Measurements from ENCODE around the gene NDUFB10. TPM values are rescaled to one million over a fixed set of nuclear protein-coding genes. Genes with fewer than 3 reads are reported as not detected.

Gene NDUFB10
- total RNA-seq, 4 donors from 2014 or later, result 137 to 496 (median 250) TPM

DNA sequence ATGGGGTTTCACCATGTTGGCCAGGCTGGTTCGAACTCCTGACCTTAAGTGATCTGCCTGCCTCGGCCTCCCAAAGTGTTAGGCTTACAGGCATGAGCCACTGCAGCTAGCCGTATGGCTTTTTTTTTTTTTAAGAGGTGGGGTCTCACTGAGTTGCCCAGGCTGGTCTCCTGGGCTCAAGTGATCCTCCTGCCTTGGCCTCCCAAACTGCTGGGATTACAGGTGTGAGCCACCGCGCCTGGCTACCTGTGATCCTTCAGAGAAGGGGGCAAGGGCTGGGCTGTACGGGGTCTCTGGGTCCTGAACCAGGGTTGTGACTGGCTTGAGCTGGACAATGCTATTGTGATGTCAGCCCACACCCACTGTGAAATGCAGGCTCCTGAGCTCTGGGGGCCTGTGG is 7.1 kb downstream of the NDUFB10 start, which contains the start of gene RNF151:
Gene RNF151, plus strand, starts transcription at position 397 of the 400 bp plus-strand sequence. CDS start 26 bp downstream, outside the sequence.
- no peaks in the 10 kb centered on the region for H3K27me3 ChIP-seq

DNA sequence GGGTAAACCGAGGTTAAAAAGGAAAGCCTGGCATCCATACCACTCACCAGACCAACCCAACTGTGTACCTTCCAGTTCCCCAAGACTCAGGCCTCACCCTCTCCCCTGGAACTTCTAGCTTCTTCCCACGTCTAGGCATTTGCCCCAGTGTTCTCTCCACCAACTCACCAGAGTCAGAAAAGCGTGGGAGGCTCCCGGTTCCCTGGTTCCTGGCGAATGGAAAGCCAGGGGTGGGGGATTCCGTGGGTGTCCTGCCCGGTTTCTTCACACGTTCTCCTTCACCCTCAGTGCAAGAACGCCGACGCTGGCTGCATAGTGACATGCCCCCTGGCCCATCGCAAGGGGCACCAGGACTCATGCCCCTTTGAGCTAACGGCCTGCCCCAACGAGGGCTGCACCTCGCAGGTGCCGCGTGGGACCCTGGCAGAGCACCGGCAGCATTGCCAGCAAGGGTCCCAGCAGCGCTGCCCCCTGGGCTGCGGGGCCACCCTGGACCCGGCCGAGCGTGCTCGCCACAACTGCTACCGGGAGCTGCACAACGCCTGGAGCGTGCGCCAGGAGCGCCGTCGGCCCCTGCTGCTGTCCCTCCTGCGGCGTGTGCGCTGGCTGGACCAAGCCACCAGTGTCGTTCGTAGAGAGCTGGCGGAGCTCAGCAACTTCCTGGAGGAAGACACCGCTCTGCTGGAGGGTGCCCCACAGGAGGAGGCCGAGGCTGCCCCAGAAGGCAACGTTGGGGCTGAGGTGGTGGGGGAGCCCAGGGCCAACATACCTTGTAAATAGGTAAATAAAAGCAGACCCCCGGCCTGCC is 9.0 kb downstream of the NDUFB10 start:
- Histone ChIP-seq H3K27ac (no peak overlapping the region), H3K36me3 (no peaks in the 10 kb centered on the region), H3K4me1 (peaks cover 11 to 42% (median 34%) of the 10 kb centered on the region in 4 donors), H3K27me3 (no peaks in the 10 kb centered on the region), H3K9me3 (no peaks in the 10 kb centered on the region), H3K4me3 (no peak overlapping the region)
- in situ Hi-C loops (cut with MboI; ENCODE audit: low pct_ligation_motif_present in 1 of 4, low pct_unique_long_range_greater_than_20kb in 1 of 4, low sequenced_read_pairs in 3 of 4), result no loop called here
- WGBS, 2 donors (ENCODE audit: low coverage in 1 of 2), result 93 to 100% methylated on average over 1 to 41 of the region's 41 CpGs
- TF ChIP-seq EP300 (IDR thresholded peaks at IDR 0.05; ENCODE audit: low read depth), result no peak
- no peak for TF ChIP-seq POLR2AphosphoS5 (IDR thresholded peaks at IDR 0.05)
- TF ChIP-seq, protein P1, sequence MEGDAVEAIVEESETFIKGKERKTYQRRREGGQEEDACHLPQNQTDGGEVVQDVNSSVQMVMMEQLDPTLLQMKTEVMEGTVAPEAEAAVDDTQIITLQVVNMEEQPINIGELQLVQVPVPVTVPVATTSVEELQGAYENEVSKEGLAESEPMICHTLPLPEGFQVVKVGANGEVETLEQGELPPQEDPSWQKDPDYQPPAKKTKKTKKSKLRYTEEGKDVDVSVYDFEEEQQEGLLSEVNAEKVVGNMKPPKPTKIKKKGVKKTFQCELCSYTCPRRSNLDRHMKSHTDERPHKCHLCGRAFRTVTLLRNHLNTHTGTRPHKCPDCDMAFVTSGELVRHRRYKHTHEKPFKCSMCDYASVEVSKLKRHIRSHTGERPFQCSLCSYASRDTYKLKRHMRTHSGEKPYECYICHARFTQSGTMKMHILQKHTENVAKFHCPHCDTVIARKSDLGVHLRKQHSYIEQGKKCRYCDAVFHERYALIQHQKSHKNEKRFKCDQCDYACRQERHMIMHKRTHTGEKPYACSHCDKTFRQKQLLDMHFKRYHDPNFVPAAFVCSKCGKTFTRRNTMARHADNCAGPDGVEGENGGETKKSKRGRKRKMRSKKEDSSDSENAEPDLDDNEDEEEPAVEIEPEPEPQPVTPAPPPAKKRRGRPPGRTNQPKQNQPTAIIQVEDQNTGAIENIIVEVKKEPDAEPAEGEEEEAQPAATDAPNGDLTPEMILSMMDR (IDR thresholded peaks at IDR 0.05), result no peak
- no peak for TF ChIP-seq POLR2A (IDR thresholded peaks at IDR 0.05)
- DNase-seq, result no peak
- intact Hi-C loops (cut with DNase I; ENCODE audit: low total_unique reads), result no loop called here

More for the DNA sequence above, 7.1 kb downstream of the NDUFB10 start, which contains the start of gene RNF151:
- intact Hi-C loops (cut with DNase I; ENCODE audit: low total_unique reads), result no loop called here
- Histone ChIP-seq H3K9me3 (no peaks in the 10 kb centered on the region), H3K4me3 (peak within 1 kb of the TSS in 3 of 4 donors; percentile 89 to 99 (median 91)), H3K4me1 (peaks cover 4 to 36% (median 29%) of the 10 kb centered on the region in 4 donors), H3K27ac (peak within 1 kb of the TSS; percentile 96 to 99 (median 98)), H3K36me3 (peaks cover 0 to 15% (median 6%) of the 10 kb centered on the region in 4 donors)
- DNase-seq, result no peak
- TF ChIP-seq POLR2A (IDR thresholded peaks at IDR 0.05) (no peak), EP300 (IDR thresholded peaks at IDR 0.05; ENCODE audit: low read depth) (no peak), POLR2AphosphoS5 (IDR thresholded peaks at IDR 0.05) (no peak)
- TF ChIP-seq, protein P1 (IDR thresholded peaks at IDR 0.05), result no peak
- 96 to 100% methylated on average over 1 to 6 of the region's 6 CpGs for WGBS, 2 donors (ENCODE audit: low coverage in 1 of 2)
- in situ Hi-C loops (cut with MboI; ENCODE audit: low pct_ligation_motif_present in 1 of 4, low pct_unique_long_range_greater_than_20kb in 1 of 4, low sequenced_read_pairs in 3 of 4), result no loop called here

DNA sequence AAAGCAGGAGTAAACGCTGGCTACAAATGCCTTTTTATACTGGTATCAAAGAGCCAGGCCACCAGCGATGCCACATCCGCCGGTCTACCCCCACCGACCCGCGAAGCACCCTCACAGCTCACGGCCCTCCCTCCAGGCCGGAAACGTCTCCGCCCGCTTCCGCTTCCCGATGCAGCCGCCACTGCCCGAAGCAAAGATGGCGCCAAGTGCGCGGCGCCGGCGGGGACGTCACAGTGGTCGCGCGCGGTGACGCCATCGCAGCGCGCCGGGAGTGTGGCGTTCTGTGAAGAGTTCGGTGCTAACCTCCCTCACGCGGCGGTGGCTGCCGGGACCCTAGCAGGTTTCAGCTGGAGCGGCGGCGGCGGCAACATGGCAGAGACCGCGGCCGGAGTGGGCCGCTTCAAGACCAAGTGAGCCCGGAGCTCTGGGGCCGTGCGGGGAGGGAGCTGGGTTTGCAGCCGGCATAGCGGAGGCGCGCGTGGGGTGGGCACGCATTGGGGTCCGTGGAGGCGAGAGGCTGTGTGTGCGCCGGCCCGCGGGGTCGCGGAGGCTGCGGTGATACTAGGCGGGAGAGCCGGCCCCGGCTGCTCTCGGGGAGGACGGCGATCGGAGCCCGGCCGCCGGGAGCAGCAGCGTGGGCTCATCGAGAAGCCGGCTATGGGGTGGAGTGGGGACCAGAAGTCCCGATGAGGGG is 12.6 kb downstream of the NDUFB10 start, which contains the start of gene TBL3:
Gene TBL3, plus strand, starts transcription at position 258 of the 694 bp plus-strand sequence. Its CDS starts 112 bp downstream, at position 370.
- peak; percentile 98 for TF ChIP-seq POLR2AphosphoS5 (IDR thresholded peaks at IDR 0.05)
- TF ChIP-seq, protein P1 (IDR thresholded peaks at IDR 0.05), result peak in 1 of 5 experiments; percentile 17
- peak; percentile 95 for TF ChIP-seq POLR2A (IDR thresholded peaks at IDR 0.05)
- TF ChIP-seq EP300 (IDR thresholded peaks at IDR 0.05; ENCODE audit: low read depth), result no peak
- no peaks in the 10 kb centered on the region for H3K9me3 ChIP-seq
- H3K27me3 ChIP-seq, result no peaks in the 10 kb centered on the region
- peak; percentile 95 for DNase-seq
- 0% methylated on average over 65 of the region's 78 CpGs; no CpG with 5 or more reads in 1 of the 2 donors for WGBS, 2 donors (ENCODE audit: low coverage in 1 of 2)
- intact Hi-C loops (cut with DNase I; ENCODE audit: low total_unique reads) (no loop called here), in situ Hi-C loops (cut with MboI; ENCODE audit: low pct_ligation_motif_present in 1 of 4, low pct_unique_long_range_greater_than_20kb in 1 of 4, low sequenced_read_pairs in 3 of 4) (no loop called here)
- peak within 1 kb of the TSS; percentile 63 to 98 (median 92) for H3K4me3 ChIP-seq
- H3K4me1 ChIP-seq, result peaks cover 11 to 23% (median 20%) of the 10 kb centered on the region in 4 donors
- peak within 1 kb of the TSS; percentile 90 to 99 (median 94) for H3K27ac ChIP-seq
- peaks cover 0 to 9% (median 2%) of the 10 kb centered on the region in 4 donors for H3K36me3 ChIP-seq

- peak overlapping the region; percentile 90 to 99 (median 94) for H3K27ac ChIP-seq
- peaks cover 11 to 23% (median 20%) of the 10 kb centered on the region in 4 donors for H3K4me1 ChIP-seq
- peaks cover under 1% of the 10 kb centered on the region for H3K27me3 ChIP-seq
- WGBS, 2 donors (ENCODE audit: low coverage in 1 of 2), result 0% methylated on average over 19 of the region's 22 CpGs; no CpG with 5 or more reads in 1 of the 2 donors
- DNase-seq, result peak; percentile 16
- H3K4me3 ChIP-seq, result peak overlapping the region; percentile 63 to 98 (median 92)
- TF ChIP-seq POLR2A (IDR thresholded peaks at IDR 0.05), result no peak
- TF ChIP-seq, protein P1 (IDR thresholded peaks at IDR 0.05), result no peak
- no peak for TF ChIP-seq POLR2AphosphoS5 (IDR thresholded peaks at IDR 0.05)
- TF ChIP-seq EP300 (IDR thresholded peaks at IDR 0.05; ENCODE audit: low read depth), result no peak
- intact Hi-C loops (cut with DNase I; ENCODE audit: low total_unique reads) (no loop called here), in situ Hi-C loops (cut with MboI; ENCODE audit: low pct_ligation_motif_present in 1 of 4, low pct_unique_long_range_greater_than_20kb in 1 of 4, low sequenced_read_pairs in 3 of 4) (no loop called here)
- no peaks in the 10 kb centered on the region for H3K9me3 ChIP-seq
- peaks cover 0 to 9% (median 3%) of the 10 kb centered on the region in 4 donors for H3K36me3 ChIP-seq
These were observed 13.1 kb downstream of the NDUFB10 start for GRCh38 chr16:1972490-1972877.
